ENCODE measurements around the gene ACTR2. TPM values are rescaled to one million over a fixed set of nuclear protein-coding genes. Genes with fewer than 3 reads are reported as not detected.

Gene ACTR2
- total and polyA plus RNA-seq, 2 of the 13 experiments (the other 11 are each of a cell fraction or from before 2014, with no cell fraction given) = 51.2 to 100 TPM

- TF ChIP-seq ZNF609 (CRISPR knock-in tag; IDR thresholded peaks at IDR 0.05; ENCODE audit: borderline replicate concordance) (0 out of 2 replicates have a peak, but pooled peaks have one; percentile 52), ZNF441 (CRISPR knock-in tag; IDR thresholded peaks at IDR 0.05; ENCODE audit: borderline replicate concordance) (no peak), ZSCAN21 (CRISPR knock-in tag; IDR thresholded peaks at IDR 0.05; ENCODE audit: borderline replicate concordance) (0 out of 2 replicates have a peak, but pooled peaks have one; percentile 21), ZNF563 (CRISPR knock-in tag; IDR thresholded peaks at IDR 0.05) (peak; percentile 54; the same call in 1 of the 2 replicates), ZNF20 (CRISPR knock-in tag; IDR thresholded peaks at IDR 0.05) (peak; percentile 35; the same call in 1 of the 2 replicates), CREB3 (CRISPR knock-in tag; IDR thresholded peaks at IDR 0.05) (0 out of 2 replicates have a peak, but pooled peaks have one; percentile 63), RBFOX2 (IDR thresholded peaks at IDR 0.05; ENCODE audit: low read depth, low read length) (0 out of 2 replicates have a peak, but pooled peaks have one; percentile 42), THAP9 (CRISPR knock-in tag; IDR thresholded peaks at IDR 0.05; ENCODE audit: borderline replicate concordance) (0 out of 2 replicates have a peak, but pooled peaks have one; percentile 26), MED1 (CRISPR knock-in tag; IDR thresholded peaks at IDR 0.05) (0 out of 2 replicates have a peak, but pooled peaks have one; percentile 23), PRDM15 (CRISPR knock-in tag; IDR thresholded peaks at IDR 0.05) (peak; percentile 82; the same call in 1 of the 2 replicates)
These were observed 72.6 kb downstream of the ACTR2 start (continued) for GRCh38 chr2:65300134-65300760.

All from HepG2 (cell line).